ENCODE measurements around the gene OR5B17. TPM values are rescaled to one million over a fixed set of nuclear protein-coding genes. Genes with fewer than 3 reads are reported as not detected.

Gene OR5B17
- total RNA-seq, 1 experiment from 2014 or later: not detected

DNA sequence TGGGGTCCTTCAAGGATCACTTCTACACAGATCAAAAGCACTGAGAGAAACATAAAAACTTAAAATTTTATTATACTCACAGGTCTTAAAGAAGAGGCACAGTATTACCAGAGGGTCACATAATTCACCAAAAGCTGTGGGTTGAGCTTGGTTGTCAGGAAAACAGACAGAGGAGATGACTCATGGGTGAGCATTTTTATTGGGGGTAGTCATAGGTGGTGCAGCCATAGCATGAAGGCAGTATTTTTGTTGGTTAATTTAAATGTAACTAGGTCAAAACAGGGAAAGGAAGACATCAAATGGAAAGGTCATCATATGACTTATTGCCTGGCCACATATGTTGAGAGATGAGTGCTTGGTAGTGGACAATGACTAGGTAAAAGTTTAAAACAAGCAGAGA lies 24.2 kb downstream of the OR5B17 start:
- DNase-seq (ENCODE audit: low spot score): peak; percentile 30
- Histone ChIP-seq H3K36me3 (ENCODE audit: insufficient read depth, low read length, poor library complexity, severe bottlenecking) (no peaks in the 10 kb centered on the region), H3K27me3 (replicated peaks; ENCODE audit: insufficient read depth, low read depth, low read length, poor library complexity) (peaks cover 4% of the 10 kb centered on the region), H3K27ac (ENCODE audit: low read depth, low read length, poor library complexity, severe bottlenecking) (no peak overlapping the region), H3K4me3 (ENCODE audit: low read depth, low read length, poor library complexity, severe bottlenecking) (no peak overlapping the region), H3K4me1 (ENCODE audit: insufficient read depth, low read length, poor library complexity, severe bottlenecking) (no peaks in the 10 kb centered on the region), H3K9me3 (ENCODE audit: low read depth, low read length, poor library complexity, severe bottlenecking) (no peaks in the 10 kb centered on the region)
- TF ChIP-seq, protein P1, sequence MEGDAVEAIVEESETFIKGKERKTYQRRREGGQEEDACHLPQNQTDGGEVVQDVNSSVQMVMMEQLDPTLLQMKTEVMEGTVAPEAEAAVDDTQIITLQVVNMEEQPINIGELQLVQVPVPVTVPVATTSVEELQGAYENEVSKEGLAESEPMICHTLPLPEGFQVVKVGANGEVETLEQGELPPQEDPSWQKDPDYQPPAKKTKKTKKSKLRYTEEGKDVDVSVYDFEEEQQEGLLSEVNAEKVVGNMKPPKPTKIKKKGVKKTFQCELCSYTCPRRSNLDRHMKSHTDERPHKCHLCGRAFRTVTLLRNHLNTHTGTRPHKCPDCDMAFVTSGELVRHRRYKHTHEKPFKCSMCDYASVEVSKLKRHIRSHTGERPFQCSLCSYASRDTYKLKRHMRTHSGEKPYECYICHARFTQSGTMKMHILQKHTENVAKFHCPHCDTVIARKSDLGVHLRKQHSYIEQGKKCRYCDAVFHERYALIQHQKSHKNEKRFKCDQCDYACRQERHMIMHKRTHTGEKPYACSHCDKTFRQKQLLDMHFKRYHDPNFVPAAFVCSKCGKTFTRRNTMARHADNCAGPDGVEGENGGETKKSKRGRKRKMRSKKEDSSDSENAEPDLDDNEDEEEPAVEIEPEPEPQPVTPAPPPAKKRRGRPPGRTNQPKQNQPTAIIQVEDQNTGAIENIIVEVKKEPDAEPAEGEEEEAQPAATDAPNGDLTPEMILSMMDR (conservative IDR thresholded peaks at IDR 0.05; ENCODE audit: low read depth, low read length): no peak
- no peak for TF ChIP-seq EZH2 (IDR thresholded peaks at IDR 0.05; ENCODE audit: borderline replicate concordance, low read depth, low read length, poor library complexity, severe bottlenecking)
- intact Hi-C loops (cut with micrococcal nuclease; ENCODE audit: unreplicated experiment): no loop called here
- ChIA-PET CTCF (no interaction called here), POLR2A (ENCODE audit: low non-redundant PET) (no interaction called here)
- no TSS peak for BruUV-seq (replicated peaks)

DNA sequence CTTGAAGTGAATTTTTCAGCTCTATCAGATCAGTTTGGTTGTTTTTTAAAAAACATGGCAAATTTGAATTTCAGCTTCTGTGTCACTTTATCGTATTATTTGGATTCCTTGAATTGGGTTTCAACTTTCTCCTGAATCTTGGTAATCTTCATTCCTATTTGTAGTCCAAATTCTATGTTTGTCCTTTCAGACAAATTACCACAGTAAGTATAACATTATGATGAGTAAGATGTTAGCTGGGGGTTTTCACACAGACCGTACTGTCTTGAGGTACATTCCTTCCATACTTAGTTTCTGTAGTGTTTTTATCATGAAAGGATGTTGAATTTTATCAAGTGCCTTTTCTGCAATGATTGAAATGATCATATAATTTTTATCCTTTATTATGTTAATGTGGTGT lies 28.0 kb downstream of the OR5B17 start:
- no peak for DNase-seq (ENCODE audit: low spot score)
- POLR2A ChIA-PET (ENCODE audit: low non-redundant PET): no interaction called here
- TF ChIP-seq, protein P1 (conservative IDR thresholded peaks at IDR 0.05; ENCODE audit: low read depth, low read length): no peak
- no peak for TF ChIP-seq EZH2 (IDR thresholded peaks at IDR 0.05; ENCODE audit: borderline replicate concordance, low read depth, low read length, poor library complexity, severe bottlenecking)
- CTCF ChIA-PET: no interaction called here
- Histone ChIP-seq H3K4me3 (ENCODE audit: low read depth, low read length, poor library complexity, severe bottlenecking) (no peak overlapping the region), H3K27ac (ENCODE audit: low read depth, low read length, poor library complexity, severe bottlenecking) (no peak overlapping the region), H3K36me3 (ENCODE audit: insufficient read depth, low read length, poor library complexity, severe bottlenecking) (no peaks in the 10 kb centered on the region), H3K4me1 (ENCODE audit: insufficient read depth, low read length, poor library complexity, severe bottlenecking) (no peaks in the 10 kb centered on the region), H3K27me3 (replicated peaks; ENCODE audit: insufficient read depth, low read depth, low read length, poor library complexity) (no peaks in the 10 kb centered on the region), H3K9me3 (ENCODE audit: low read depth, low read length, poor library complexity, severe bottlenecking) (peaks cover 4% of the 10 kb centered on the region)
- no TSS peak for BruUV-seq (replicated peaks)
- intact Hi-C loops (cut with micrococcal nuclease; ENCODE audit: unreplicated experiment): no loop called here

DNA sequence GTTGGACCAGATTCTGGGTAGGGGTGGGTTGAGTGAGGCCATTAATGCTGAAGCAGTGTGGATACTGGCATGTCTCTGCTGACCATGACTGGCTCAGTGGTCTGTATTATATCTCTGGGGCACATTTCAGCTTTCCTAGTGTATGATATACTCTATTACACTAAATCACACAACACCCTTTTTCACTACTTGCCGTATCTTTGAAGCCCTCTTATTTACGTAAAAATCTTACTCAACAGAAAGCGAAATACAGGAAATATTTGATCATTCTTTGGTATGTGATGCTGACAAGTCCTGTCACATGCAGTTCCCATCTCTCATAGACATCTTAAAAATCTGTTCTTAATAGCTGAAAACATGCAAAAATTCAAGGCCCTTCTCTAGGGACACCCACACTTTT lies 40.3 kb downstream of the OR5B17 start:
- Histone ChIP-seq H3K4me1 (ENCODE audit: insufficient read depth, low read length, poor library complexity, severe bottlenecking) (no peaks in the 10 kb centered on the region), H3K27ac (ENCODE audit: low read depth, low read length, poor library complexity, severe bottlenecking) (no peak overlapping the region), H3K4me3 (ENCODE audit: low read depth, low read length, poor library complexity, severe bottlenecking) (no peak overlapping the region), H3K36me3 (ENCODE audit: insufficient read depth, low read length, poor library complexity, severe bottlenecking) (no peaks in the 10 kb centered on the region), H3K27me3 (replicated peaks; ENCODE audit: insufficient read depth, low read depth, low read length, poor library complexity) (no peaks in the 10 kb centered on the region), H3K9me3 (ENCODE audit: low read depth, low read length, poor library complexity, severe bottlenecking) (no peaks in the 10 kb centered on the region)
- TF ChIP-seq EZH2 (IDR thresholded peaks at IDR 0.05; ENCODE audit: borderline replicate concordance, low read depth, low read length, poor library complexity, severe bottlenecking): no peak
- TF ChIP-seq, protein P1 (conservative IDR thresholded peaks at IDR 0.05; ENCODE audit: low read depth, low read length): no peak
- POLR2A ChIA-PET (ENCODE audit: low non-redundant PET): no interaction called here
- BruUV-seq (replicated peaks): no TSS peak
- no peak for DNase-seq (ENCODE audit: low spot score)
- CTCF ChIA-PET: no interaction called here
- intact Hi-C loops (cut with micrococcal nuclease; ENCODE audit: unreplicated experiment): no loop called here
